Type B pancreatic cell (in vitro differentiated cells): ENCODE results near the gene TRMT112. TPM values are rescaled to one million over a fixed set of nuclear protein-coding genes. Genes with fewer than 3 reads are reported as not detected.
"Not testable (repeated sequence)": the region's sequence is repeated elsewhere in the genome, so short reads cannot be mapped to it uniquely, and the experiment has no call there.

Source experiments
- DNase-seq: peaks from one replicate; pipeline ENCODE4 v3.0.0; 2021; ENCODE audit warnings: mixed read lengths; ENCODE audit not compliant: unreplicated experiment; ENCODE audit errors: extremely low spot score
- H3K27ac Mint-ChIP-seq: 2 replicates; pipeline ENCODE4 v1.8.0; 2021; ENCODE audit warnings: mild to moderate bottlenecking, mixed read lengths
- H3K27me3 Mint-ChIP-seq: 2 replicates; pipeline ENCODE4 v1.8.0; 2021; ENCODE audit warnings: mixed read lengths
- H3K36me3 Mint-ChIP-seq: 2 replicates; pipeline ENCODE4 v1.8.0; 2021; ENCODE audit warnings: mixed read lengths
- H3K4me1 Mint-ChIP-seq: one replicate; pipeline ENCODE4 v1.8.0; 2021; ENCODE audit warnings: mixed read lengths; ENCODE audit not compliant: unreplicated experiment
- H3K4me3 Mint-ChIP-seq: 2 replicates; pipeline ENCODE4 v1.8.0; 2021; ENCODE audit warnings: mild to moderate bottlenecking, mixed read lengths
- H3K9me3 Mint-ChIP-seq: 2 replicates; pipeline ENCODE4 v1.8.0; 2021; ENCODE audit warnings: mixed read lengths
- total RNA-seq: library from RNA; stranded (reverse); gene quantifications from 2 replicates; pipeline ENCODE4 v1.2.1, GENCODE V29; 2021; ENCODE audit warnings: low replicate concordance
- TF ChIP-seq, protein P1 (sequence below): fragments of 200-600 bp; sonication (generic); conservative IDR thresholded peaks from 2 replicates; pipeline ENCODE4 v1.5.0; 2021; ENCODE audit warnings: antibody characterized with exemption, mild to moderate bottlenecking

Gene TRMT112
- total RNA-seq, 1 donor from 2014 or later: 198 TPM

DNA sequence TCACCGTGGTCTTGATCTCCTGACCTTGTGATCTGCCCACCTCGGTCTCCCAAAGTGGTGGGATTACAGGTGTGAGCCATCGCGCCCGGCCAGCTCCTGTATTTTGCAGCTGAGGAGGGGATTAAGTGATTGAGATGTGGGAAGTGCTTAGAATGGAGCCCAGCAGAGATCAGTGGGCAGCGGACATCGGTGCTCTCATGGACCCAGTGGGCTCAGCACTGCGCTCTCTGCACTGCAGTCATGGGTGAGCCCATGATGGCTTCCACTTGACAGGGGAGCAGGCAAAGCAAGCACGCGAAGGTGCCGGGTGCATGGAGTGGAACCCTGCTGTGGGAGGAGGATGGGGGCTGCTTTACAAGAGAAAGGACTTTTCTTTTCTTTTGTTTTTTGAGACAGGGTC is 13.5 kb upstream of the TRMT112 start:
- DNase-seq: no peak
- H3K4me1 Mint-ChIP-seq: peaks cover 11% of the 10 kb centered on the region
- H3K36me3 Mint-ChIP-seq: no peaks in the 10 kb centered on the region
- H3K9me3 Mint-ChIP-seq: no peaks in the 10 kb centered on the region
- H3K4me3 Mint-ChIP-seq: no peak overlapping the region
- H3K27me3 Mint-ChIP-seq: peaks cover 3% of the 10 kb centered on the region
- H3K27ac Mint-ChIP-seq: no peak overlapping the region
- TF ChIP-seq, protein P1, sequence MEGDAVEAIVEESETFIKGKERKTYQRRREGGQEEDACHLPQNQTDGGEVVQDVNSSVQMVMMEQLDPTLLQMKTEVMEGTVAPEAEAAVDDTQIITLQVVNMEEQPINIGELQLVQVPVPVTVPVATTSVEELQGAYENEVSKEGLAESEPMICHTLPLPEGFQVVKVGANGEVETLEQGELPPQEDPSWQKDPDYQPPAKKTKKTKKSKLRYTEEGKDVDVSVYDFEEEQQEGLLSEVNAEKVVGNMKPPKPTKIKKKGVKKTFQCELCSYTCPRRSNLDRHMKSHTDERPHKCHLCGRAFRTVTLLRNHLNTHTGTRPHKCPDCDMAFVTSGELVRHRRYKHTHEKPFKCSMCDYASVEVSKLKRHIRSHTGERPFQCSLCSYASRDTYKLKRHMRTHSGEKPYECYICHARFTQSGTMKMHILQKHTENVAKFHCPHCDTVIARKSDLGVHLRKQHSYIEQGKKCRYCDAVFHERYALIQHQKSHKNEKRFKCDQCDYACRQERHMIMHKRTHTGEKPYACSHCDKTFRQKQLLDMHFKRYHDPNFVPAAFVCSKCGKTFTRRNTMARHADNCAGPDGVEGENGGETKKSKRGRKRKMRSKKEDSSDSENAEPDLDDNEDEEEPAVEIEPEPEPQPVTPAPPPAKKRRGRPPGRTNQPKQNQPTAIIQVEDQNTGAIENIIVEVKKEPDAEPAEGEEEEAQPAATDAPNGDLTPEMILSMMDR: no peak

DNA sequence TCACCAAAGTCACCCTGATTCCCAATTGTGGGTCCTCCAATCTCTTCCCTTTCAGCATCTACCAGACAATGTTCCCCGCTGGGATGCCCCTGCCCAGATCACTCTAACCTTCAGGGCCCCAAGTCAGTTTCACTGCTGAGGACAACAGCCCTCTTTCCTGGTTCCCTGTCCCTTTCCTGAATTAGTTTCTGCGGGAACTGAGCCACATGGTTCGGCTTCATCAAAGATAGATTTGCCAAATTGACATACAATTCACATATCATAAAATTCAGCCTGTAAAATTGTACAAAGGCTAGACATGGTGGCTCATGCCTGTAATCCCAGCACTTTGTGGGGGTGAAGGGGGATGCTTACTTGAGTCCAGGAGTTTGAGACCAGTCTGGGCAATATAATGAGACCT is 10.6 kb upstream of the TRMT112 start:
- Mint-ChIP-seq H3K27me3 (no peaks in the 10 kb centered on the region), H3K27ac (no peak overlapping the region), H3K9me3 (no peaks in the 10 kb centered on the region), H3K36me3 (no peaks in the 10 kb centered on the region), H3K4me3 (no peak overlapping the region), H3K4me1 (peaks cover 6% of the 10 kb centered on the region)
- TF ChIP-seq, protein P1: no peak
- DNase-seq: no peak

DNA sequence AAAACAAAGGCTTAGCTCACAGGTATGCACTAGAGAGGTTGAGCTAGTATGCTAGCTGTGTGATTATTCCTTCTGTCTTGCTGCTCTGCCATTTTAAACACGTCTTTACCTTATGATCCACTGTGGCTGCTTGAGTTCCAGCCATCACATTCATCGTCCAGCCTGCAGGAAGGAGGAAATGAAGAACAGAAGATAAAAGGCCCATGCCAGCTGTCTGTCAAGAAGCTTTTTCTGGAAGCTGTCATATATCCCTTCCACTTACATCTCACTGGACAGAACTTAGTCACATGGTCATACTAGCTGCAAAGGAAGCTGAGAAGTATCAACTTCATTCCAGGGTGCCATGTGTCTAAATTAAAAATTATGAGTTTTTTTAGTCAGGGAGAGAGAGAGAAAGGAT is 10.0 kb upstream of the TRMT112 start:
- Mint-ChIP-seq H3K4me1 (peaks cover 6% of the 10 kb centered on the region), H3K27me3 (no peaks in the 10 kb centered on the region), H3K27ac (no peak overlapping the region), H3K4me3 (no peak overlapping the region), H3K36me3 (no peaks in the 10 kb centered on the region), H3K9me3 (no peaks in the 10 kb centered on the region)
- TF ChIP-seq, protein P1: no peak
- DNase-seq: no peak

DNA sequence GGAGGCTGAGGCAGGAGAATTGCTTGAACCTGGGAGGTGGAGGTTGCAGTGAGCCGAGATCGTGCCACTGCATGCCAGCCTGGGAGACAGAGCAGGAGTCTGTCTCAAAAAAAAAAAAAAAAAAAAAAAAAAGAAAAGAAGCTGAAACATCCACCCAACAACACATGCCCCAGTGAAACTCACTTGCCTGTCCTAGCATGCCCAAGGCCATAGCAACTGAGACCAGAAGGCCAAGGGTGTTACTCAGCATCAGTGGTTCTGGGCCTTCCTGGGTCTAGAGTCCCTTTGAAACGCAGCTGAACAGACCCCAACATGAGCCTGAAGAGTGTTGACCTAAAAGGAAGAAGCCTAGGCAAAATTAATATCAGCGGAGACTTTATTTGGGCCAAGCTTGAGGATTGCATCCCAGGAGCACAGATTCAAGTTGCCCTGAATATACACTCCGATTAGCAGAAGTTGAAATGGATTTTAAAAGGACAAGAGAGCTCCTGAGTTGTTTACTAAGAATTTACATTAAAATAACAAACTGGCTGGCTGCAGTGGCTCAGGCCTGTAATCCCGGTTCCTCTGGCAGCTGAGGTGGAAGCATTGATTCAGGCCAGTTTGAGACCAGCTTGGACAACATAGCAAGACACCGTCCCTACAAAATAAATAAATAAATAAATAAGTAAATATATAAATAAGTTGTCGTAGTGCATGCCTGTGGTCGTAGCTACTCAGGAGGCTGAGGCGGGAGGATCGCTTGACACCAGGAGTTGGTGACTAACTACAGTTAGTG is 7.5 kb upstream of the TRMT112 start:
- peak overlapping the region; percentile 46 for H3K27ac Mint-ChIP-seq

GRCh38 chr11:64323984-64324383 is 6.6 kb upstream of the TRMT112 start:
- not testable (repeated sequence) for H3K27me3 Mint-ChIP-seq, H3K4me3 Mint-ChIP-seq, H3K9me3 Mint-ChIP-seq, DNase-seq, H3K36me3 Mint-ChIP-seq
- Mint-ChIP-seq H3K27ac (peak overlapping the region; percentile 41), H3K4me1 (peaks cover 13% of the 10 kb centered on the region)

More for the DNA sequence above, 7.5 kb upstream of the TRMT112 start:
- H3K4me1 Mint-ChIP-seq: peaks cover 9% of the 10 kb centered on the region
- H3K9me3 Mint-ChIP-seq: no peaks in the 10 kb centered on the region
- no peaks in the 10 kb centered on the region for H3K27me3 Mint-ChIP-seq
- TF ChIP-seq, protein P1: no peak
- no peak overlapping the region for H3K4me3 Mint-ChIP-seq
- DNase-seq: no peak
- peaks cover 8% of the 10 kb centered on the region for H3K36me3 Mint-ChIP-seq

DNA sequence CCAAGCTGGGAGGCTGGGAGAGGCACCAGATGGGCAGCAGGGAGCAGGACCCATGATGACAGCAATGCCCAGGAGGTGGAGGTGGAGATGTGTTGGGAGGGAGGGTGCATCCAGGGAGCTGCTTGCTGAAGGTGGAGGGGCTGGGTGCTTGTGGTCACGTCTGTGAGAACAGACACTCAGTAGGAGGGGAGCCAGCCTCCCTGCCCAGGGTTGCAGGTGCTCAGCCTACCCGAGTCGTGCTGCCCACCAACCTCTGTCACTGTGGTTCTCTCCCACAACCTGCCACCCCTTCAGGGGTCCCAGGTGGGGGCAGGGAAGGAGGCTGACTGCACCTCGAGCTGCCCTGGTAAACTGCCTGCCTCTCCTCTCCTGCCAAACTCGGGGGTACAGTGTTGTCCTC is 6.0 kb upstream of the TRMT112 start:
- no peak overlapping the region for H3K4me3 Mint-ChIP-seq
- no peak for DNase-seq
- TF ChIP-seq, protein P1: no peak
- H3K36me3 Mint-ChIP-seq: peaks cover 8% of the 10 kb centered on the region
- no peaks in the 10 kb centered on the region for H3K9me3 Mint-ChIP-seq
- H3K4me1 Mint-ChIP-seq: peaks cover 15% of the 10 kb centered on the region
- H3K27ac Mint-ChIP-seq: peak overlapping the region; percentile 41
- no peaks in the 10 kb centered on the region for H3K27me3 Mint-ChIP-seq
